ENCODE results near the gene ATP10A. TPM values are rescaled to one million over a fixed set of nuclear protein-coding genes. Genes with fewer than 3 reads are reported as not detected.
A peak's percentile ranks its signal among the peaks of the same experiment; 100 is the strongest.
"Not testable (repeated sequence)": the region's sequence is repeated elsewhere in the genome, so short reads cannot be mapped to it uniquely, and the experiment has no call there.

The ATP10A gene
- total and polyA plus RNA-seq, 2 experiments from 2014 or later = 0.75 to 0.77 TPM

- Histone ChIP-seq H2AFZ (no peak overlapping the region), H3K27me3 (no peaks in the 10 kb centered on the region), H4K20me1 (ENCODE audit: insufficient read depth, poor library complexity, severe bottlenecking) (no peaks in the 10 kb centered on the region), H3K36me3 (replicated peaks; ENCODE audit: insufficient read depth, low read depth) (no peaks in the 10 kb centered on the region), H3K9me2 (replicated peaks; ENCODE audit: insufficient read depth) (no peaks in the 10 kb centered on the region), H3K4me3 (no peak overlapping the region), H3K9me3 (ENCODE audit: low read depth) (no peaks in the 10 kb centered on the region), H3K4me1 (ENCODE audit: insufficient read depth) (peaks cover 14% of the 10 kb centered on the region), H3K4me2 (no peak overlapping the region), H3K27ac (no peak overlapping the region), H3K79me2 (no peaks in the 10 kb centered on the region)
- 48% methylated on average over 2 of the region's 2 CpGs for WGBS (ENCODE audit: low lambda C conversion rate, missing lambda C conversion rate)
- no peak for DNase-seq (ENCODE audit: low spot score)
- TF ChIP-seq EZH2phosphoT487 (IDR thresholded peaks at IDR 0.05; ENCODE audit: low read depth, severe bottlenecking, unreplicated experiment) (no peak), CTCF (IDR thresholded peaks at IDR 0.05; ENCODE audit: poor library complexity) (no peak), EZH2 (IDR thresholded peaks at IDR 0.05; ENCODE audit: borderline replicate concordance) (no peak)
These were observed 213.7 kb downstream of the ATP10A start for GRCh38 chr15:25649390-25649789.

DNA sequence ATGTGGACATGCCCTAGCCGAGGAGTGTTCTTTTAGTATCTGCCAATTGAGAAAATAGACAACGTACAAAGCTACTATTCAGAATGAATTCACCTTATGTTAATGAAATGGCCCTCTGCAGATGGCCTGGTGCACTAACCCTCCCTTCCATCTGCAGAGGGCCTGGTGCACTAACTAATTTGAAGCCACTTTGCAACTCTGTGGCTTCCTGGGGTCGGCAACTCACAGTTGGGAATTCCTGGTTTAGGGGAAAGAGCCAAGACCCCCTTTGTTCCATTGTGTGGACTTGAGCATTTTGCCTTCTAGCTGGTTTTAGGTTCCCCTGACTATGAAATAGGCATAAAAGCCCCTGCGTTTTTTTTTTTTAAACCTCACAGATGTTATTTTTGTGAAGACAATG, 220.0 kb downstream of the ATP10A start:
- no peaks in the 10 kb centered on the region for H3K36me3 ChIP-seq (replicated peaks; ENCODE audit: insufficient read depth, low read depth)
- no peaks in the 10 kb centered on the region for H4K20me1 ChIP-seq (ENCODE audit: insufficient read depth, poor library complexity, severe bottlenecking)
- no peak for TF ChIP-seq EZH2phosphoT487 (IDR thresholded peaks at IDR 0.05; ENCODE audit: low read depth, severe bottlenecking, unreplicated experiment)
- no peak for TF ChIP-seq EZH2 (IDR thresholded peaks at IDR 0.05; ENCODE audit: borderline replicate concordance)
- TF ChIP-seq CTCF (IDR thresholded peaks at IDR 0.05; ENCODE audit: poor library complexity) = no peak
- H3K9me2 ChIP-seq (replicated peaks; ENCODE audit: insufficient read depth) = no peaks in the 10 kb centered on the region
- no peak overlapping the region for H3K4me3 ChIP-seq
- H3K27me3 ChIP-seq = no peaks in the 10 kb centered on the region
- no peak overlapping the region for H3K27ac ChIP-seq
- H3K79me2 ChIP-seq = peaks cover 15% of the 10 kb centered on the region
- peaks cover 31% of the 10 kb centered on the region for H3K4me1 ChIP-seq (ENCODE audit: insufficient read depth)
- no peaks in the 10 kb centered on the region for H3K9me3 ChIP-seq (ENCODE audit: low read depth)
- no peak for DNase-seq (ENCODE audit: low spot score)
- H3K4me2 ChIP-seq = no peak overlapping the region
- WGBS (ENCODE audit: low lambda C conversion rate, missing lambda C conversion rate) = 75% methylated on average over 4 of the region's 4 CpGs
- no peak overlapping the region for H2AFZ ChIP-seq

DNA sequence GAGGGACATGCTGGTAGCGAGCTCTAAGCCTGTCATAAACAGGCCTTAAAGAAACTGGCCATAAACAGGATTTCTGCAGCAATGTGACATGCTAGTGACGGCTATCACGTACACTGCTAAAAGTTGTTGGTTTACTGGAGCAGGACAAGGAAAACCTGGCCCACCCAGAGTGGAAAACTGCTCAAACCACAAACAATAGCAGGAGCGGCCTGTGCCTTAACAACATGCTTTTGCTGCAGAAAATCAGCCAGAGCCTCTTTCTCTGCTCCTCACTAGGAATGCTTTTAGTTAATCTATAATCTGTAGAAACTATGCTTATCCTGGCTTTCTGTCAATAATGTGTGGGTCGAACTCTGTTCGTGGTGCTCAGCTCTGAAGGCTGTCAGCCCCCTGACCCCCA, 221.4 kb downstream of the ATP10A start:
- Histone ChIP-seq H3K27ac (peak overlapping the region; percentile 70), H3K9me3 (ENCODE audit: low read depth) (no peaks in the 10 kb centered on the region), H3K4me1 (ENCODE audit: insufficient read depth) (peaks cover 36% of the 10 kb centered on the region), H3K36me3 (replicated peaks; ENCODE audit: insufficient read depth, low read depth) (no peaks in the 10 kb centered on the region), H3K27me3 (no peaks in the 10 kb centered on the region), H2AFZ (peak overlapping the region; percentile 12), H3K4me2 (peak overlapping the region; percentile 55), H4K20me1 (ENCODE audit: insufficient read depth, poor library complexity, severe bottlenecking) (no peaks in the 10 kb centered on the region), H3K9me2 (replicated peaks; ENCODE audit: insufficient read depth) (no peaks in the 10 kb centered on the region), H3K4me3 (no peak overlapping the region), H3K79me2 (peaks cover 18% of the 10 kb centered on the region)
- WGBS (ENCODE audit: low lambda C conversion rate, missing lambda C conversion rate) = 20% methylated on average over 6 of the region's 6 CpGs
- no peak for TF ChIP-seq CTCF (IDR thresholded peaks at IDR 0.05; ENCODE audit: poor library complexity)
- DNase-seq (ENCODE audit: low spot score) = no peak

GRCh38 chr15:25641361-25641760, 221.8 kb downstream of the ATP10A start:
- Histone ChIP-seq H3K4me3 (no peak overlapping the region), H3K27ac (peak overlapping the region; percentile 70), H3K79me2 (peaks cover 18% of the 10 kb centered on the region), H3K9me3 (ENCODE audit: low read depth) (no peaks in the 10 kb centered on the region), H3K36me3 (replicated peaks; ENCODE audit: insufficient read depth, low read depth) (no peaks in the 10 kb centered on the region), H3K9me2 (replicated peaks; ENCODE audit: insufficient read depth) (no peaks in the 10 kb centered on the region), H4K20me1 (ENCODE audit: insufficient read depth, poor library complexity, severe bottlenecking) (no peaks in the 10 kb centered on the region), H3K4me2 (peak overlapping the region; percentile 55), H3K4me1 (ENCODE audit: insufficient read depth) (peaks cover 37% of the 10 kb centered on the region), H3K27me3 (no peaks in the 10 kb centered on the region), H2AFZ (peak overlapping the region; percentile 12)
- TF ChIP-seq CTCF (IDR thresholded peaks at IDR 0.05; ENCODE audit: poor library complexity) (no peak), EZH2 (IDR thresholded peaks at IDR 0.05; ENCODE audit: borderline replicate concordance) (no peak), EZH2phosphoT487 (IDR thresholded peaks at IDR 0.05; ENCODE audit: low read depth, severe bottlenecking, unreplicated experiment) (no peak)
- 14% methylated on average over 3 of the region's 3 CpGs for WGBS (ENCODE audit: low lambda C conversion rate, missing lambda C conversion rate)
- DNase-seq (ENCODE audit: low spot score) = no peak

DNA sequence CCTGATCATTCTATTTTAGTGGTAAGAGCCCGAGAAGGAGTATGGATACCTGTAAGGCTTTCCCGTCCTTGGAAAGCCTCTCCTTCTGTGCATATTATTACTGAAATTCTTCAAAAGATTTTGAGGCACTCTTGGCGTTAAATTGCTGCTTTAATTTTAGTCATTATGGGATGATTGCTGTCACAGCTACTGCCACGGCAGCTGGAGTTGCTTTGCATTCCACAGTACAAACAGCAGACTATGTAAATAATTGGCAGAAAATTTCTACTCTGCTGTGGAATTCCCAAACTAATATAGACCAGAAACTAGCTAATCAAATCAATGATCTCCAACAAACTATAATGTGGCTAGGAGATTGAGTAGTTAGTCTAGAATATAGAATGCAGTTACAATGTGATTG, 222.2 kb downstream of the ATP10A start:
- peak overlapping the region; percentile 12 for H2AFZ ChIP-seq
- H3K79me2 ChIP-seq = peaks cover 18% of the 10 kb centered on the region
- not testable (repeated sequence) for H4K20me1 ChIP-seq (ENCODE audit: insufficient read depth, poor library complexity, severe bottlenecking); H3K9me2 ChIP-seq (replicated peaks; ENCODE audit: insufficient read depth); H3K4me3 ChIP-seq; DNase-seq (ENCODE audit: low spot score); H3K27me3 ChIP-seq; H3K9me3 ChIP-seq (ENCODE audit: low read depth); H3K36me3 ChIP-seq (replicated peaks; ENCODE audit: insufficient read depth, low read depth)
- H3K4me2 ChIP-seq = peak overlapping the region; percentile 55
- 36% methylated on average over 4 of the region's 4 CpGs for WGBS (ENCODE audit: low lambda C conversion rate, missing lambda C conversion rate)
- H3K4me1 ChIP-seq (ENCODE audit: insufficient read depth) = peaks cover 41% of the 10 kb centered on the region
- peak overlapping the region; percentile 70 for H3K27ac ChIP-seq
